HG02973 (cell line): ENCODE results near the gene LDLRAD4.
"Not testable (repeated sequence)": the region's sequence is repeated elsewhere in the genome, so short reads cannot be mapped to it uniquely, and the experiment has no call there.

Source experiments
- ATAC-seq: cut with Tn5 transposase; IDR thresholded peaks from one replicate; pipeline ENCODE4 v1.9.1; 2021; ENCODE audit warnings: moderate library complexity; ENCODE audit not compliant: unreplicated experiment

The LDLRAD4 gene

DNA sequence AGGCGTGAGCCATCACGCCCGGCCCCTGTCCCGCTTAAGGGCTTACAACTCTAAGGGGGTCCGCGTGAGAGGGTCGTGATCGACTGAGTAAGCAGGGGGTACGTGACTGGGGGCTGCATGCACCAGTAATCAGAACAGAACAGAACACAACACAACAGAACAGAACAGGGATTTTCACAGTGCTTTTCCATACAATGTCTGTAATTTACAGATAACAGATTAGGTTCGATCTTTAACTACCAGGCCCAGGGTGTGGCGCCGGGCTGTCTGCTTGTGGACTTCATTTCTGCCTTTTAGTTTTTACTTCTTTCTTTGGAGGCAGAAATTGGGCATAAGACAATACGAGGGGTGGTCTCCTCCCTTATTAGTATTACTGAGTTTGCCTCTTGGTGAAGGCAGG lies 458.8 kb downstream of the LDLRAD4 start:
- not testable (repeated sequence) for ATAC-seq

DNA sequence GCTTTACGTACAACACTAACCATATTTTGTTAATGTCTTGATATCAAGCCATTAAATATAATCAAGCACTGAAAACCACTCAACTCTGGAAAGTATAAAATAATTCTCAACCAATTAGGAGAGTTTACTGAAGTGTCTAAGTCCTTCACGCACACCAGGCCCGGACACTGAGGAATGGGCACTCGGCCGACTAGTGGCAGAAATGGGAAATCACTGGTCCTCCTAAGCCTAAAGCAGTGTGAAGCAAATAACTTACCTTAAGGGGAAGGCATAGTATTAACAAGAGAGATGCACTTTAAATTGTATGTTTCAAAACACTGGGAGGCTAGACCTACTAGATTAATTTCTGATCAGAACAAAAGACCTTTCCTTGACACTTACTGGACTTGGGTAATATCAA lies 462.1 kb downstream of the LDLRAD4 start:
- ATAC-seq, result no peak

DNA sequence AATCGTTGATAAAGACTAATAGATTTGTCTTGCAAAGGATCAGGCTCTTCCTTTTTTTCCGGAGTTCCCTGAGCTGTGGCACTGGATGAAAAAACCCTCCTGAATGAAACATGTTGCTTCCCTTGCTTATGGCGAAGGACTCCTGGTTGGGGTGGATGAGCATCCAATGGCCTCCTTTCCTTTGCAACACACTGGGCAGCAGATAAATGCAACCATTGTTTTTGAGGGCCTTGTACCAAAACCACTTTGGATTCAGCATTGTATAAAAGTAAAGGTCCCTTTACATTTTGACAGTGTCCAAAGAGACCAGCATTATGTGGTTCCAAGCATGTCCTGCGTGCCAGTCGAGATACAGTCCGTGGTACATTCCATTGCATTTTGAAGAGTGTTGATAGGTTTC lies 463.1 kb downstream of the LDLRAD4 start:
- no peak for ATAC-seq

DNA sequence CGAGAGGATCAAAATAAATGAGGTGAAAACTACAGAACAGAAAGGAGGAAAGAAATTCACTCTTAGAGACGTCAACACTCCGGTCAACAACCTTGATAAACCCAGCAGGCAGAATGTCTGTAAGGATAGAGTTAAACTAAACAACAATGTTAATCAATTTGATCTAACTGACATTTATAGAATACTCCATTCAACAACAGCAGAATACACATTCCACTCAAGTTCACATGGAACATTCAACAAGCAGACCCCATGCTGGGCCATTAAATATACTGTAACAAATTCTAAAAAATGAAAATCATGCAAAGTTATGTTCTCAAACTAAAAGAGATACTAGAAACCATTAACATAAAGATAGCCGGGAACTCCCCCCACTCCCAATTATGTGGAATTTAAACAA lies 466.0 kb downstream of the LDLRAD4 start:
- no peak for ATAC-seq

DNA sequence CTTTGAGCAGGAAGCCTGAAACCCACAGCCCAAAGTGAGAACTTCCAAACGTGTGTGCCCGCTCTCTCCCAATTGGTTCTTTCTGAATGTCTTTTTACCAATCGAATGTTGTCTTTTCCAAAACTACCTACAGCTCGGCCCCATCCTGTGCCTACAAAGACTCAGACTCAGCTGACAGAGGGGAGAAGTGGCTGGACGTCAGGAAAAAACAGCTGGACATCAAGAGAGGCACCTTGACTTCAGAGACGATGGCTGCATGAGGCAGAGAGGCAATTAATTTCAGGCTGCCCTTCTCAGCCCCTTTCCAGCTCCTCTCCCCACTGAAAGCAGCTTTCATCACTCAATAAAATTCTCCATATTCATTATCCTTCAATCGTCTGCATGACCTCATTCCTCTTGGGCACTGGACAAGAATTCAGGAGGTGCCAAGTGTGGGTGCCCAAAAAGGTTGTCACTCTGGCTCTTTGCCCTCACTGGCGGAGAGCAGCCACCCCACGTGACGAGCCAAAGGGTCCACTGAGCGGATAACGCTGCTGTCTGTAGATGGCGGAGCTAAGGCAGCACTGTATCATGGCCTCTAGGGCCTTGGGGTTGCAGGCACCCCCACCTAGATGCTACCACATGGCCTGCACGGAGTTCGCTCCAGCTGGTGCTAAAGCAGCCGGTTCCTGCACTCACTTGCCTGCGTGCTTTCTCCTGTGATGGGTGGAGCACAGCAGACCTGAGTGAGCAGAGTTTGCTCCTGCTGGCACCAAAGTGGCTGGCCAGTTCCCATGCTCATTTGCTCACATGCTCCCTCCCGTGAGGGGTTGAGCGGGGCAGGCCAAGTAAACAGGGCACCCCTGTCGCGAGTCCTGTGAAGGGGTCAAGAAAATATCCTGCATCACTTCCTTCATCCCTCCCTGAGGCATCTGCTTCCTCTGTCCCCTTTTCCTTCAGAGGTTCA lies 469.9 kb downstream of the LDLRAD4 start:
- ATAC-seq, result no peak

DNA sequence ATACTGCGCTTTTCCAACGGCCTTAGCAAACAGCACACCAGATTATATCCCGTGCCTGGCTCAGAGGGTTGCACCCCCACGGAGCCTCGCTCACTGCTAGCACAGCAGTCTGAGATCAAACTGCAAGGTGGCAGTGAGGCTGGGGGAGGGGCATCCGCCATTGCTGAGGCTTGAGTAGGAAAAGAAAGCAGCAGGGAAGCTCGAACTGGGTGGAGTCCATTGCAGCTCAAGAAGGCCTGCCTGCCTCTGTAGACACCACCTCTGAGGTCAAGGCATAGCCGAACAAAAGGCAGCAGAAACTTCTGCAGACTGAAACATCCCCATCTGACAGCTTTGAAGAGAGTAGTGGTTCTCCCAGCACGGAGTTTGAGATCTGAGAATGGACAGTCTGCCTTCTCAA lies 471.5 kb downstream of the LDLRAD4 start:
- ATAC-seq, result not testable (repeated sequence)

DNA sequence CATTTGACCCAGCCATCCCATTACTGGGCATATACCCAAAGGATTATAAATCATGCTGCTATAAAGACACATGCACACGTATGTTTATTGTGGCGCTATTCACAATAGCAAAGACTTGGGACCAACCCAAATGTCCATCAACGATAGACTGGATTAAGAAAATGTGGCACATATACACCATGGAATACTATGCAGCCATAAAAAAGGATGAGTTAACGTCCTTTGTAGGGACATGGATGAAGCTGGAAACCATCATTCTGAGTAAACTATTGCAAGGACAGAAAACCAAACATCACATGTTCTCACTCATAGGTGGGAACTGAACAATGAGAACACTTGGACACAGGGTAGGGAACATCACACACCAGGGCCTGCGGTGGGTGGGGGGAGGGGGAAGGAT lies 476.8 kb downstream of the LDLRAD4 start:
- ATAC-seq, result not testable (repeated sequence)

DNA sequence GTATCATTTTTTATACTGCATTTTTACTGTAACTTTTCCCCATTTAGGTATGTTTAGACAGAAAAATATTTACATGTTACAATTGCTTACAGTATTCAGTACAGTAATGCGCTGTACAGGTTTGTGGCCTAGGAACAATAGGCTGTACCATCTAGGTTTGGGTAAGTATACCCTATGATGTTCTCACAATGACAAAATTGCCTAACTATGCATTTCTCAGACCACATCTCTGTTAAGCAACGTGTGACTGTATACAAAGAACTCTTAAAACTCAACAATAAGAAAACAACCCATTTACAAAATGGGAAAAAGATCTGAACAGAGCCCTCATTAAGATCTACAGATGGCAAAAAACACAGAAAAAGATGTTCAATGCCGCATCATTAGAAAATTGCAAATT lies 478.4 kb downstream of the LDLRAD4 start:
- no peak for ATAC-seq

DNA sequence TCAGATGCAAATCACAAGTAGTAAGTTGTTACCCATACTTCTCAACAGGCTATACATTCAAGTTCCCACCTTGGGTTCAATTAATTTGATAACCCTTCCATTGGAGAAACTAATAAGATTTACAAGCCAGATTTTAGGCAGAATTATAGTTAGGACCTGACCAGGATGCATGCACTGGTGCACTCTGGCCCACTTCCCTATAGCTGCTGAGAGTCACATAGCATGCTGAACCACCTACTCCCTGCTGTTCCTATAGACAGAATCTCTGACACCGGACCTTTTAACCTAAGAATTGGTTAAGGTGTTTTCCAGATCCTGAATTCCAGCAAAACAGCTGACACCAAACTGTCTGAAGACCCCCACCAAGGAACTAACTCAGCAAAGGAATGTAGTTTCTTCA lies 481.6 kb downstream of the LDLRAD4 start:
- no peak for ATAC-seq
